ENCODE results near the gene LPP. TPM values are rescaled to one million over a fixed set of nuclear protein-coding genes. Genes with fewer than 3 reads are reported as not detected.

Gene LPP
- polyA plus RNA-seq, 2 of the 4 experiments (the other 2 are of a cell fraction): 11.0 to 30.8 TPM

GRCh38 chr3:188558343-188559071, 404.6 kb downstream of the LPP start (continued):
- no peak for TF ChIP-seq HOXB5 (CRISPR knock-in tag; IDR thresholded peaks at IDR 0.05)
- TF ChIP-seq MYC (IDR thresholded peaks at IDR 0.05; ENCODE audit: borderline replicate concordance, low read length): no peak
- TF ChIP-seq BHLHE40 (IDR thresholded peaks at IDR 0.05; ENCODE audit: low read depth, low read length): no peak

- TF ChIP-seq HOXB13 (CRISPR knock-in tag; IDR thresholded peaks at IDR 0.05; ENCODE audit: low read depth) (no peak), ATOH8 (CRISPR knock-in tag; IDR thresholded peaks at IDR 0.05; ENCODE audit: low read depth) (no peak), HMGXB4 (CRISPR knock-in tag; IDR thresholded peaks at IDR 0.05; ENCODE audit: borderline replicate concordance) (no peak), RCOR1 (IDR thresholded peaks at IDR 0.05; ENCODE audit: low read depth, low read length) (no peak), FOSL2 (IDR thresholded peaks at IDR 0.05) (no peak), FOSL2 (CRISPR knock-in tag; IDR thresholded peaks at IDR 0.05) (no peak), MAFK (IDR thresholded peaks at IDR 0.05; ENCODE audit: partially characterized antibody) (no peak), RNF2 (IDR thresholded peaks at IDR 0.05; ENCODE audit: borderline replicate concordance, low read depth) (no peak), TP53 (CRISPR knock-in tag; IDR thresholded peaks at IDR 0.05) (no peak), ZSCAN20 (CRISPR knock-in tag; IDR thresholded peaks at IDR 0.05) (no peak), HEYL (CRISPR knock-in tag; IDR thresholded peaks at IDR 0.05) (no peak), MYC (IDR thresholded peaks at IDR 0.05; ENCODE audit: borderline replicate concordance, low read length) (no peak)
- FAIRE-seq (no peak), DNase-seq (ENCODE audit: low read depth in 1 of 2, low spot score in 1 of 2) (no peak), ATAC-seq (no peak)
- no peak overlapping the region for H3K4me3 ChIP-seq
- ChIA-PET POLR2A (no interaction called here), CTCF (no interaction called here)
- peak overlapping the region; percentile 40 for H3K4me2 ChIP-seq
- 61% methylated on average over 2 of the region's 2 CpGs for WGBS (ENCODE audit: missing lambda C conversion rate)
- peaks cover 36% of the 10 kb centered on the region for H3K4me1 ChIP-seq
- H3K27ac ChIP-seq: peak overlapping the region in 1 of 2 experiments; percentile 60; a peak in 4 of 6 replicates
- no peaks in the 10 kb centered on the region for H3K9me3 ChIP-seq
Observed at GRCh38 chr3:188559072-188559429, 405.1 kb downstream of the LPP start.

GRCh38 chr3:188559856-188560255, 405.9 kb downstream of the LPP start:
- H3K4me2 ChIP-seq: no peak overlapping the region
- ChIA-PET CTCF (no interaction called here), POLR2A (no interaction called here)
- DNase-seq (ENCODE audit: low read depth in 1 of 2, low spot score in 1 of 2): no peak
- H3K4me3 ChIP-seq: no peak overlapping the region
- WGBS (ENCODE audit: missing lambda C conversion rate): 92% methylated on average over 2 of the region's 2 CpGs
- H3K27ac ChIP-seq: no peak overlapping the region
- H3K4me1 ChIP-seq: peaks cover 28% of the 10 kb centered on the region
- TF ChIP-seq FOXS1 (CRISPR knock-in tag; IDR thresholded peaks at IDR 0.05) (no peak), KDM5A (IDR thresholded peaks at IDR 0.05) (no peak), RFX5 (IDR thresholded peaks at IDR 0.05) (no peak), PBX3 (IDR thresholded peaks at IDR 0.05) (no peak), HOXB5 (CRISPR knock-in tag; IDR thresholded peaks at IDR 0.05) (no peak), CTCF (IDR thresholded peaks at IDR 0.05) (no peak), ZC3H11A (IDR thresholded peaks at IDR 0.05) (no peak), HDAC2 (IDR thresholded peaks at IDR 0.05) (no peak), NFE2L2 (conservative IDR thresholded peaks at IDR 0.05; ENCODE audit: low read length) (no peak), HEYL (CRISPR knock-in tag; IDR thresholded peaks at IDR 0.05) (no peak), HOXB13 (CRISPR knock-in tag; IDR thresholded peaks at IDR 0.05; ENCODE audit: low read depth) (no peak), TP53 (CRISPR knock-in tag; IDR thresholded peaks at IDR 0.05) (no peak), EHF (CRISPR knock-in tag; IDR thresholded peaks at IDR 0.05) (no peak), GATA3 (IDR thresholded peaks at IDR 0.05; ENCODE audit: borderline replicate concordance) (no peak), RAD21 (conservative IDR thresholded peaks at IDR 0.05 in 1 of 2, IDR thresholded peaks at IDR 0.05 in 1 of 2) (no peak), POLR2AphosphoS2 (conservative IDR thresholded peaks at IDR 0.05; ENCODE audit: low read length) (no peak), MYC (IDR thresholded peaks at IDR 0.05; ENCODE audit: borderline replicate concordance, low read length) (no peak)
- H3K9me3 ChIP-seq: no peaks in the 10 kb centered on the region
- ATAC-seq: no peak
- no peak for FAIRE-seq
